ENCODE measurements around the gene DDX41. TPM values are rescaled to one million over a fixed set of nuclear protein-coding genes. Genes with fewer than 3 reads are reported as not detected.

Gene DDX41
- total RNA-seq, 5 donors from 2014 or later (not counting 1 experiment from before 2014, with no cell fraction given) = 64.8 to 118 (median 106) TPM

GRCh38 chr5:177511181-177511580 is 5.6 kb downstream of the DDX41 start:
- peak overlapping the region in 1 of 2 donors; percentile 39 for H3K27ac Mint-ChIP-seq
- DNase-seq (no peak), ATAC-seq (replicated peaks in 1 of 4) (no peak)
- H3K4me1 Mint-ChIP-seq = peaks cover 13 to 27% (median 26%) of the 10 kb centered on the region in 3 donors
- no peaks in the 10 kb centered on the region for H3K27me3 Mint-ChIP-seq
- ChIA-PET CTCF (no interaction called here), POLR2A (no interaction called here)
- no peak overlapping the region for H3K4me3 ChIP-seq (ENCODE audit: control insufficient read depth in 1 of 2, extremely low read depth in 1 of 2, low read length in 1 of 2)
- H3K9me3 Mint-ChIP-seq = no peaks in the 10 kb centered on the region
- 93% methylated on average over 4 of the region's 5 CpGs for WGBS (ENCODE audit: insufficient coverage)
- H3K9me3 ChIP-seq = no peaks in the 10 kb centered on the region
- no peaks in the 10 kb centered on the region for H3K27me3 ChIP-seq (replicated peaks in 1 of 2; ENCODE audit: control insufficient read depth in 2 of 2, extremely low read depth in 1 of 2, insufficient read depth in 2 of 2, low read length in 1 of 2)
- H3K36me3 ChIP-seq (ENCODE audit: control insufficient read depth in 2 of 2, extremely low read depth in 1 of 2, insufficient read depth in 1 of 2, low read length in 1 of 2) = peaks cover 17 to 56% of the 10 kb centered on the region in 2 donors
- peaks cover 31% of the 10 kb centered on the region for H3K36me3 Mint-ChIP-seq
- no peak overlapping the region for H3K4me3 Mint-ChIP-seq
- H3K27ac ChIP-seq (ENCODE audit: low read length) = no peak overlapping the region
- H3K4me1 ChIP-seq (ENCODE audit: control insufficient read depth in 1 of 2, extremely low read depth in 1 of 2, insufficient read depth in 2 of 2, low read length in 2 of 2) = peaks cover 8 to 38% of the 10 kb centered on the region in 2 experiments

DNA sequence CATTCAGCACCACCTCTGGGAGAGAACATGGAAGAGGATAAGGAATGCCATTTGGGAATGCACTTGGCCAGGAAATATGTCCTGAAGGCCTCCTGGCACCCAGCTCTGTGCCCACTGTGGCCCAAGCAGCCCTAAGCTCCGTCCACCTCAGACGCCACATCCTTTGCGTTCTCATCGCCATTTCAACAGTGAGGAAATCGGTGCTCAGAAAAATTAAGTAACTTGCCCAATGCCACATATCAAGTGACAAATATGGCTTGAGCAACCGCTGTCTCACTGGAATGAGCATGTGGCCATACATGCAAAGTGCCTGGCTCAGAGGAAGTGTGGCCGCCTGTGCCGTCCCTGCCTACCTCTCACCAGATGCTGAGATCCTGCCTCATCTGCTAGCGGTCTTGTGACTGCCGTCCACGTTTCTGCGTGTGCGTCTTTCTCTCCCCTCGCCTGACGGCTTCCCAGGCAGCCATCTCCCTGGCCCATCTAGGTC is 6.2 kb downstream of the DDX41 start:
- H3K4me1 Mint-ChIP-seq = peaks cover 8 to 21% (median 20%) of the 10 kb centered on the region in 3 donors
- peak in 1 of 35 experiments; percentile 46 for DNase-seq
- no peaks in the 10 kb centered on the region for H3K9me3 Mint-ChIP-seq
- H3K36me3 ChIP-seq (ENCODE audit: control insufficient read depth in 2 of 2, extremely low read depth in 1 of 2, insufficient read depth in 1 of 2, low read length in 1 of 2) = peaks cover 17 to 54% of the 10 kb centered on the region in 2 donors
- H3K36me3 Mint-ChIP-seq = peaks cover 30% of the 10 kb centered on the region
- WGBS (ENCODE audit: insufficient coverage) = 88% methylated on average over 15 of the region's 15 CpGs
- no peak overlapping the region for H3K27ac Mint-ChIP-seq
- H3K4me3 Mint-ChIP-seq = no peak overlapping the region
- no peak overlapping the region for H3K27ac ChIP-seq (ENCODE audit: low read length)
- peaks cover 3 to 32% of the 10 kb centered on the region in 2 experiments for H3K4me1 ChIP-seq (ENCODE audit: control insufficient read depth in 1 of 2, extremely low read depth in 1 of 2, insufficient read depth in 2 of 2, low read length in 2 of 2)
- no peak for ATAC-seq (replicated peaks in 1 of 4)
- no peaks in the 10 kb centered on the region for H3K9me3 ChIP-seq
- H3K4me3 ChIP-seq (ENCODE audit: control insufficient read depth in 1 of 2, extremely low read depth in 1 of 2, low read length in 1 of 2) = no peak overlapping the region
- no peaks in the 10 kb centered on the region for H3K27me3 Mint-ChIP-seq
- POLR2A ChIA-PET = no interaction called here
- CTCF ChIA-PET = no interaction called here
- H3K27me3 ChIP-seq (replicated peaks in 1 of 2; ENCODE audit: control insufficient read depth in 2 of 2, extremely low read depth in 1 of 2, insufficient read depth in 2 of 2, low read length in 1 of 2) = no peaks in the 10 kb centered on the region

DNA sequence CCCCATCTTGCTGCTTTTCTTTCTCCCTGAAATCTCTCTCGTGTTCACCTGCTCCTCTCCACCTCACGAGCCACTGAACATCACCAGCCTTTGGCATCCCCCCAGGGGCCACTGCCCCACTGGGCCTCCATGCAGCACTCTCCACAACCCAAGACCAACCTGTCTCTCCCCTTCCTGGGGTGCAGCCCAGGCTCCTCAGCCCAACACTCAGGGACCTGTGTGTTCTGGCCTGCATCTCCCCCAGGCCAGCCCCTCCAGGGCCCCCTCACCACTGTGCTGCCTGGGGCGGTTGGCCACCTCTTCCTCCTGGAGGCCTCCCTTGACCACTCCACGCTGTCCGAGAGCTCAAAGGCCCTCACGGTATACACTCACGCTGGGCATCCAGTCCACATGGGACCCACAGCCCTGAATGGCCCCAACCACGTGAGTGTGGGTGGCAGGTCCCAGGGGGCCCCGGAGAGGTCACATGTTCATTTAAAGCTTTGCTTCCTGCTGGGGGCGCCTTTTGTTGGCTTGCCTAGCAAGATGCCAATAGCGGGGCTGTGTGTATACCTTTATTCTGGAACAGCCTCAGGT is 6.7 kb downstream of the DDX41 start:
- WGBS (ENCODE audit: insufficient coverage) = 70% methylated on average over 10 of the region's 11 CpGs
- H3K27me3 Mint-ChIP-seq = no peaks in the 10 kb centered on the region

GRCh38 chr5:177509381-177509951 is 7.3 kb downstream of the DDX41 start, which contains the start of gene DOK3:
TSS of gene DOK3 (minus strand) at chr5:177509826. CDS start at chr5:177509540, 286 bp downstream.
- H3K36me3 Mint-ChIP-seq = peaks cover 25% of the 10 kb centered on the region
- no peaks in the 10 kb centered on the region for H3K9me3 Mint-ChIP-seq
- ChIA-PET POLR2A (no interaction called here), CTCF (interaction anchor here in 1 of 2 donors (0.6 kb wide), 1 partner anchor 417 kb away, joined by 5 read pairs; no protein-coding TSS in a partner anchor)
- Histone ChIP-seq H3K9me3 (no peaks in the 10 kb centered on the region), H3K27me3 (replicated peaks in 1 of 2; ENCODE audit: control insufficient read depth in 2 of 2, extremely low read depth in 1 of 2, insufficient read depth in 2 of 2, low read length in 1 of 2) (no peaks in the 10 kb centered on the region), H3K4me1 (ENCODE audit: control insufficient read depth in 1 of 2, extremely low read depth in 1 of 2, insufficient read depth in 2 of 2, low read length in 2 of 2) (peaks cover 2 to 21% of the 10 kb centered on the region in 2 experiments), H3K36me3 (ENCODE audit: control insufficient read depth in 2 of 2, extremely low read depth in 1 of 2, insufficient read depth in 1 of 2, low read length in 1 of 2) (peaks cover 17 to 43% of the 10 kb centered on the region in 2 donors), H3K27ac (ENCODE audit: low read length) (no peak within 1 kb of the TSS), H3K4me3 (ENCODE audit: control insufficient read depth in 1 of 2, extremely low read depth in 1 of 2, low read length in 1 of 2) (no peak within 1 kb of the TSS)
- DNase-seq = no peak
- H3K4me1 Mint-ChIP-seq = peaks cover 0 to 16% (median 14%) of the 10 kb centered on the region in 3 donors
- peak within 1 kb of the TSS in 1 of 2 donors; percentile 65 for H3K27ac Mint-ChIP-seq
- no peaks in the 10 kb centered on the region for H3K27me3 Mint-ChIP-seq
- no peak for ATAC-seq (replicated peaks in 1 of 4)
- H3K4me3 Mint-ChIP-seq = peak within 1 kb of the TSS in 2 of 3 donors; percentile 24 to 31
- WGBS (ENCODE audit: insufficient coverage) = 36% methylated on average over 20 of the region's 20 CpGs

More for the DNA sequence above, 6.7 kb downstream of the DDX41 start:
- Histone ChIP-seq H3K4me3 (ENCODE audit: control insufficient read depth in 1 of 2, extremely low read depth in 1 of 2, low read length in 1 of 2) (no peak overlapping the region), H3K9me3 (no peaks in the 10 kb centered on the region), H3K4me1 (ENCODE audit: control insufficient read depth in 1 of 2, extremely low read depth in 1 of 2, insufficient read depth in 2 of 2, low read length in 2 of 2) (peaks cover 2 to 27% of the 10 kb centered on the region in 2 experiments), H3K36me3 (ENCODE audit: control insufficient read depth in 2 of 2, extremely low read depth in 1 of 2, insufficient read depth in 1 of 2, low read length in 1 of 2) (peaks cover 17 to 49% of the 10 kb centered on the region in 2 donors), H3K27ac (ENCODE audit: low read length) (no peak overlapping the region), H3K27me3 (replicated peaks in 1 of 2; ENCODE audit: control insufficient read depth in 2 of 2, extremely low read depth in 1 of 2, insufficient read depth in 2 of 2, low read length in 1 of 2) (no peaks in the 10 kb centered on the region)
- ATAC-seq (replicated peaks in 1 of 4) (peak in 2 of 4 experiments; percentile 32 to 33), DNase-seq (no peak)
- Mint-ChIP-seq H3K27ac (peak overlapping the region in 1 of 2 donors; percentile 65), H3K4me1 (peaks cover 2 to 16% (median 15%) of the 10 kb centered on the region in 3 donors), H3K9me3 (no peaks in the 10 kb centered on the region), H3K4me3 (peak overlapping the region in 2 of 3 donors; percentile 24), H3K36me3 (peaks cover 26% of the 10 kb centered on the region)
- ChIA-PET POLR2A (no interaction called here), CTCF (interaction anchor here in 1 of 2 donors (0.6 kb wide), 1 partner anchor 417 kb away, joined by 5 read pairs; no protein-coding TSS in a partner anchor)

- H3K4me3 Mint-ChIP-seq = peak overlapping the region in 1 of 3 donors; percentile 31
- no peak overlapping the region for H3K27ac ChIP-seq (ENCODE audit: low read length)
- DNase-seq (no peak), ATAC-seq (replicated peaks in 1 of 4) (no peak)
- H3K9me3 Mint-ChIP-seq = no peaks in the 10 kb centered on the region
- H3K9me3 ChIP-seq = no peaks in the 10 kb centered on the region
- H3K27me3 Mint-ChIP-seq = no peaks in the 10 kb centered on the region
- H3K27me3 ChIP-seq (replicated peaks in 1 of 2; ENCODE audit: control insufficient read depth in 2 of 2, extremely low read depth in 1 of 2, insufficient read depth in 2 of 2, low read length in 1 of 2) = no peaks in the 10 kb centered on the region
- WGBS (ENCODE audit: insufficient coverage) = 36% methylated on average over 5 of the region's 8 CpGs
- ChIA-PET CTCF (no interaction called here), POLR2A (no interaction called here)
- H3K36me3 ChIP-seq (ENCODE audit: control insufficient read depth in 2 of 2, extremely low read depth in 1 of 2, insufficient read depth in 1 of 2, low read length in 1 of 2) = peaks cover 17 to 36% of the 10 kb centered on the region in 2 donors
- no peak overlapping the region for H3K27ac Mint-ChIP-seq
- peaks cover 0 to 16% (median 14%) of the 10 kb centered on the region in 3 donors for H3K4me1 Mint-ChIP-seq
- H3K36me3 Mint-ChIP-seq = peaks cover 19% of the 10 kb centered on the region
- H3K4me3 ChIP-seq (ENCODE audit: control insufficient read depth in 1 of 2, extremely low read depth in 1 of 2, low read length in 1 of 2) = no peak overlapping the region
- peaks cover 2 to 17% of the 10 kb centered on the region in 2 experiments for H3K4me1 ChIP-seq (ENCODE audit: control insufficient read depth in 1 of 2, extremely low read depth in 1 of 2, insufficient read depth in 2 of 2, low read length in 2 of 2)
Measured at GRCh38 chr5:177508837-177509236, 7.9 kb downstream of the DDX41 start.

- Histone ChIP-seq H3K4me3 (ENCODE audit: control insufficient read depth in 1 of 2, extremely low read depth in 1 of 2, low read length in 1 of 2) (no peak overlapping the region), H3K36me3 (ENCODE audit: control insufficient read depth in 2 of 2, extremely low read depth in 1 of 2, insufficient read depth in 1 of 2, low read length in 1 of 2) (peaks cover 12 to 30% of the 10 kb centered on the region in 2 donors), H3K27me3 (replicated peaks in 1 of 2; ENCODE audit: control insufficient read depth in 2 of 2, extremely low read depth in 1 of 2, insufficient read depth in 2 of 2, low read length in 1 of 2) (no peaks in the 10 kb centered on the region), H3K9me3 (no peaks in the 10 kb centered on the region), H3K27ac (ENCODE audit: low read length) (no peak overlapping the region), H3K4me1 (ENCODE audit: control insufficient read depth in 1 of 2, extremely low read depth in 1 of 2, insufficient read depth in 2 of 2, low read length in 2 of 2) (peaks cover 2 to 17% of the 10 kb centered on the region in 2 experiments)
- CTCF ChIA-PET = no interaction called here
- H3K4me3 Mint-ChIP-seq = peak overlapping the region in 1 of 3 donors; percentile 15
- WGBS (ENCODE audit: insufficient coverage) = 82% methylated on average over 25 of the region's 26 CpGs
- H3K27me3 Mint-ChIP-seq = no peaks in the 10 kb centered on the region
- H3K4me1 Mint-ChIP-seq = peaks cover 0 to 16% (median 14%) of the 10 kb centered on the region in 3 donors
- H3K27ac Mint-ChIP-seq = no peak overlapping the region
- H3K36me3 Mint-ChIP-seq = peaks cover 13% of the 10 kb centered on the region
- POLR2A ChIA-PET = no interaction called here
- DNase-seq (no peak), ATAC-seq (replicated peaks in 1 of 4) (no peak)
- H3K9me3 Mint-ChIP-seq = no peaks in the 10 kb centered on the region
Measured at GRCh38 chr5:177508221-177508611, 8.5 kb downstream of the DDX41 start.

Data from T-cell (primary cell).